NT2/D1 (cell line): ENCODE measurements around the gene ZNF488.

Experiments used
- SUZ12 ChIP-seq: IDR thresholded peaks from 2 replicates; pipeline ENCODE4 v1.6.1; 2011; ENCODE audit not compliant: insufficient read length, insufficient read depth; ENCODE audit errors: extremely low read depth
- YY1 ChIP-seq: IDR thresholded peaks from 2 replicates; pipeline ENCODE4 v1.6.1; 2011; ENCODE audit not compliant: insufficient read length, insufficient read depth
- ZNF274 ChIP-seq: IDR thresholded peaks from 2 replicates; pipeline ENCODE4 v1.6.1; 2011; ENCODE audit warnings: mild to moderate bottlenecking, low read depth, low read length

DNA sequence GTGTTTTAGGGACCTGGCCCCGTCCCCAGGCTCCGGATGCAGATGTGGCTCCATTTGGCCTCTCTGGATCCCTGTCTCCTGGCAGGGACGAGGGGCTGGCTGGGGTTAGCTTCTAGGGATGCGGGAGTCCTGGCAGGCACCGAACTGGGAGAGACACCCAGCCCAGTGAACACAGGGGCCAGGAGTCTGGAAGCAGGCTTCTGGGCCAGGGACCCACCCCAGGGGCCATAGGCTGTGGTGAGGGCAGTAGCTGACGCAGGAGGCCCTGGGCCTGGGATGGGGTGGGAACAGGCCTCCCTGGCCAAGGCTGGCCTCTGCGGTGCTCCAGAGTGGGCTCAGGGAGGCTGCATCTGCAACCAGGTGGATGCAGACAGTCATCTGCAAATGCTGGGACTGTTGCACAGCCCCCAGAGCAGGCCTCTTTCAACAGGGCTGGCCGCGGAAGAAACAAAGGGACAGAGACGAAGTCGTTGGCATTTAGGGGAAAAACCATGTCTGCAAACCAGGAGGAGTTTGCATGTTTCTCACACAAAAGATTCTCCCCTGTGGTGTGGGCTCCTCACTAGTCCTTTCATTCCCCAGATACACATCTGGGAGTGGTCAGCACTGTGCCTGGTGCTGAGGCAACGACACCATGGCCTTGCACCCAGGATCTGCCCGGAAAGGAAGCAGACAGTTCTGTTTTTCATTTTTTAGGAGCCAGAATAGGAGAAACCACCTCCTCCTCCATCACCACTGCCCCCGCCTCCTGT lies 36.4 kb upstream of the ZNF488 start:
- TF ChIP-seq YY1 (no peak), ZNF274 (no peak), SUZ12 (no peak)
